ENCODE results near the gene TTLL4.

TTLL4 gene

DNA sequence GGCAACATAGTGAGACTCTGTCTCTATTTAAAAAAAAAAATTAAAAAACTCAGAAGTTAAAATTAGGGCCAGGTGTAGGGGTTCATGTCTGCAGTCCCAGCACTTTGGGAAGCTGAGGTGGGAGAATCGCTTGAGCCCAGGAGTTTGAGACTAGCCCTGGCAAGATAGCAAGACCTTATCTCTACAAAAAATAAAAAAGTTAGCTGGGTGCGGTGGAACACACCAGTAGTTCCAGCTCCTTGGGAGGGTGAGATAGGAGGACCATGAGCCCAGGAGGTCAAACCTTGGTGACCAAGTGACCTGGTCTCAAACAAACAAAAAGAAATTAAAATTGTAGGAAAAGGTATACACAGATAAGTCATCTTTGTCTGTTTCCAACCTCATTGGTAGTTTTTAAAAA, 11.3 kb downstream of the TTLL4 start:
- DNase-seq (ENCODE audit: extremely low read depth, low read depth): no peak
- TF ChIP-seq, protein P1, sequence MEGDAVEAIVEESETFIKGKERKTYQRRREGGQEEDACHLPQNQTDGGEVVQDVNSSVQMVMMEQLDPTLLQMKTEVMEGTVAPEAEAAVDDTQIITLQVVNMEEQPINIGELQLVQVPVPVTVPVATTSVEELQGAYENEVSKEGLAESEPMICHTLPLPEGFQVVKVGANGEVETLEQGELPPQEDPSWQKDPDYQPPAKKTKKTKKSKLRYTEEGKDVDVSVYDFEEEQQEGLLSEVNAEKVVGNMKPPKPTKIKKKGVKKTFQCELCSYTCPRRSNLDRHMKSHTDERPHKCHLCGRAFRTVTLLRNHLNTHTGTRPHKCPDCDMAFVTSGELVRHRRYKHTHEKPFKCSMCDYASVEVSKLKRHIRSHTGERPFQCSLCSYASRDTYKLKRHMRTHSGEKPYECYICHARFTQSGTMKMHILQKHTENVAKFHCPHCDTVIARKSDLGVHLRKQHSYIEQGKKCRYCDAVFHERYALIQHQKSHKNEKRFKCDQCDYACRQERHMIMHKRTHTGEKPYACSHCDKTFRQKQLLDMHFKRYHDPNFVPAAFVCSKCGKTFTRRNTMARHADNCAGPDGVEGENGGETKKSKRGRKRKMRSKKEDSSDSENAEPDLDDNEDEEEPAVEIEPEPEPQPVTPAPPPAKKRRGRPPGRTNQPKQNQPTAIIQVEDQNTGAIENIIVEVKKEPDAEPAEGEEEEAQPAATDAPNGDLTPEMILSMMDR (IDR thresholded peaks at IDR 0.05; ENCODE audit: low read depth, low read length): no peak

- DNase-seq (ENCODE audit: extremely low read depth, low read depth): no peak
- TF ChIP-seq, protein P1 (IDR thresholded peaks at IDR 0.05; ENCODE audit: low read depth, low read length): no peak
These were observed 11.8 kb downstream of the TTLL4 start for GRCh38 chr2:218722419-218722818.

DNA sequence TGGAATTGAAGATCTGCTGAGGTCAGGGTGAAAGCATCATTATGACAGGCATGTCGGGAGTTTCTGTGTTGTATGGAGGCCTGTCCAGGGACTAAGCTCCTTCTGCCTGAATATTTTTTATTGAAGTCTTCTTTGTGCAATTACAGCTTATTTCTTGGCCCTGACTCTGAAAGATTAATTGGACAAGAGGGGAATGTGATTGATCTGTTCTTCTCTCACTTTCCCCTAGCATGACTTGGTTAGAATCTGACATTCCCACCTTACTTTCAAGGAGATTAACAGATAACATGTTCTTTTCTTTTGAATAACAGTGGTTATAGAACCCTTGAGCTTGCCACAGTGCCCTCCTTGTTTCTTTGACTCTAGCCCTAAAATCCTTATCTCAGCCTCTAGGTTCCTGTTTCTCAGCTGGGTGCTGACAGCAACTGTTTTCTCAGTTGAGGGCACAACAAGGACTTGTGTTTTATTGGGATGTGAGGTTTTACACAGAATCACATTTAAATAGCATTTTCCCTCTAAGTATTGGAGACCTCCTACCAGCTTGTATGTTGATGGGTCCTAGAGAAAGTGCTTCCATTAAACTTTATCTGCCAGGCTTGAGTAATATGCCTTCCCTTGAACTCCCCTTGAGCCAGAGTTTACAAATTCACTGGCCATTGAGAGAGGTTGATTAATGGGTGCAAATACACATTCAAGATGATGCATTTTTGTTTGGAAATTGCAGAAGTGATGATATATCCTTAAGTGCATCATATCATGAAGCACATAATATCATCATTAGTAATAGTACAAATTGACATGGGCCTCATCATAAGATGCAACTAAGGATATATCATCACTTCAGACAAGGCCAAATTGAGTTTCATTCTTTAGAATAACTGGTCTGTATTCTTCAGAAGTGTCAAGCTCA, 12.5 kb downstream of the TTLL4 start:
- TF ChIP-seq, protein P1 (IDR thresholded peaks at IDR 0.05; ENCODE audit: low read depth, low read length): no peak
- DNase-seq (ENCODE audit: extremely low read depth, low read depth): no peak

GRCh38 chr2:218726004-218726574, 15.5 kb downstream of the TTLL4 start:
- no peak for DNase-seq (ENCODE audit: extremely low read depth, low read depth)
- TF ChIP-seq, protein P1 (IDR thresholded peaks at IDR 0.05; ENCODE audit: low read depth, low read length): no peak

GRCh38 chr2:218727502-218728165, 17.0 kb downstream of the TTLL4 start:
- DNase-seq (ENCODE audit: extremely low read depth, low read depth): no peak
- TF ChIP-seq, protein P1 (IDR thresholded peaks at IDR 0.05; ENCODE audit: low read depth, low read length): peak; percentile 23

DNA sequence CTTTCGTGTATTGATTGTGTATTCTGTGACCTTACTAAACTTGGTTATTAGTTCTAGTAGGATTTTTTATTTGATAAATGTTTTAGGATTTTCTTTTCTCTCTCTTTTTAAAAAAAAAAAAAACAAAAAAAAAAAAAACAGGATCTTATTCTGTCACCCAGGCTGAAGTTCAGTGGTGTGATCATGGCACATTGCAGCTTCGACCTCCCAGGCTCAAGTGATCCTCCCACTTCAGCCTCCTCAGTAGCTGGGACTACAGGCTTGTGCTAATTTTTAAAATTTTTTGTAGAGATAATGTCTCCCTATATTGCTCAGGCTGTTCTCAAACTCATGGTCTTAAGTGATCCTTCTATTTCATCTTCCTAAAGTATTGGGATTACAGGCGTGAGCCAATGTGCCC, 19.0 kb downstream of the TTLL4 start:
- TF ChIP-seq, protein P1 (IDR thresholded peaks at IDR 0.05; ENCODE audit: low read depth, low read length): no peak
- DNase-seq (ENCODE audit: extremely low read depth, low read depth): no peak
